Effector memory CD4-positive, alpha-beta T cell (primary cell): ENCODE measurements around the gene RMDN2.

Experiments used
- DNase-seq, 3 donors: peaks; one replicate each; pipeline ENCODE4 v3.0.0-alpha.2; 2020
- H3K27ac ChIP-seq: 2 replicates; pipeline ENCODE4 v1.7.0; 2013; ENCODE audit warnings: mild to moderate bottlenecking, low read length, moderate library complexity; ENCODE audit not compliant: insufficient read depth, poor library complexity, severe bottlenecking
- H3K27me3 ChIP-seq: replicated peaks from 2 replicates; pipeline ENCODE4 v1.7.0; 2013; ENCODE audit warnings: mild to moderate bottlenecking, low read length; ENCODE audit not compliant: insufficient read depth, control insufficient read depth, poor library complexity, severe bottlenecking
- H3K36me3 ChIP-seq: 2 replicates; pipeline ENCODE4 v1.7.0; 2013; ENCODE audit warnings: mild to moderate bottlenecking, low read length, moderate library complexity; ENCODE audit not compliant: control insufficient read depth, insufficient read depth
- H3K4me1 ChIP-seq: 2 replicates; pipeline ENCODE4 v1.7.0; 2013; ENCODE audit warnings: low read length, mild to moderate bottlenecking; ENCODE audit not compliant: control insufficient read depth, insufficient read depth, poor library complexity, severe bottlenecking
- H3K4me3 ChIP-seq: 2 replicates; pipeline ENCODE4 v1.7.0; 2013; ENCODE audit warnings: low read length, low read depth, mild to moderate bottlenecking; ENCODE audit not compliant: insufficient read depth, poor library complexity, severe bottlenecking
- H3K9me3 ChIP-seq: 2 replicates; pipeline ENCODE4 v1.7.0; 2013; ENCODE audit warnings: mild to moderate bottlenecking, low read length, moderate library complexity; ENCODE audit not compliant: control insufficient read depth

Gene RMDN2

GRCh38 chr2:37912616-37913015 lies 12.5 kb upstream of the RMDN2 start:
- DNase-seq, result no peak
- H3K27ac ChIP-seq, result no peak overlapping the region

GRCh38 chr2:37914340-37914739 lies 10.7 kb upstream of the RMDN2 start:
- H3K4me3 ChIP-seq, result no peak overlapping the region
- no peaks in the 10 kb centered on the region for H3K27me3 ChIP-seq
- no peaks in the 10 kb centered on the region for H3K36me3 ChIP-seq
- DNase-seq, result no peak
- no peaks in the 10 kb centered on the region for H3K9me3 ChIP-seq
- H3K27ac ChIP-seq, result no peak overlapping the region
- H3K4me1 ChIP-seq, result no peaks in the 10 kb centered on the region

More at GRCh38 chr2:37912616-37913015, 12.5 kb upstream of the RMDN2 start:
- no peaks in the 10 kb centered on the region for H3K27me3 ChIP-seq
- no peaks in the 10 kb centered on the region for H3K36me3 ChIP-seq
- no peaks in the 10 kb centered on the region for H3K4me1 ChIP-seq
- no peaks in the 10 kb centered on the region for H3K9me3 ChIP-seq
- no peak overlapping the region for H3K4me3 ChIP-seq

- no peak overlapping the region for H3K27ac ChIP-seq
- no peak overlapping the region for H3K4me3 ChIP-seq
- H3K4me1 ChIP-seq, result no peaks in the 10 kb centered on the region
- no peaks in the 10 kb centered on the region for H3K27me3 ChIP-seq
- H3K36me3 ChIP-seq, result no peaks in the 10 kb centered on the region
- H3K9me3 ChIP-seq, result no peaks in the 10 kb centered on the region
- no peak for DNase-seq
Observed at GRCh38 chr2:37915773-37916172, 9.3 kb upstream of the RMDN2 start.

- H3K9me3 ChIP-seq, result no peaks in the 10 kb centered on the region
- H3K4me1 ChIP-seq, result no peaks in the 10 kb centered on the region
- no peak for DNase-seq
- H3K4me3 ChIP-seq, result no peak overlapping the region
- H3K36me3 ChIP-seq, result no peaks in the 10 kb centered on the region
- no peak overlapping the region for H3K27ac ChIP-seq
- no peaks in the 10 kb centered on the region for H3K27me3 ChIP-seq
Observed at GRCh38 chr2:37916512-37917082, 8.5 kb upstream of the RMDN2 start.

GRCh38 chr2:37917281-37918228 lies 7.5 kb upstream of the RMDN2 start:
- no peaks in the 10 kb centered on the region for H3K27me3 ChIP-seq
- H3K36me3 ChIP-seq, result no peaks in the 10 kb centered on the region
- H3K9me3 ChIP-seq, result no peaks in the 10 kb centered on the region
- no peak overlapping the region for H3K27ac ChIP-seq
- no peaks in the 10 kb centered on the region for H3K4me1 ChIP-seq
- no peak overlapping the region for H3K4me3 ChIP-seq
- no peak for DNase-seq

- no peak for DNase-seq
- Histone ChIP-seq H3K27ac (no peak overlapping the region), H3K9me3 (no peaks in the 10 kb centered on the region), H3K27me3 (no peaks in the 10 kb centered on the region), H3K4me1 (no peaks in the 10 kb centered on the region), H3K36me3 (no peaks in the 10 kb centered on the region), H3K4me3 (no peak overlapping the region)
Observed at GRCh38 chr2:37918742-37919186, 6.3 kb upstream of the RMDN2 start.

GRCh38 chr2:37919631-37920032 lies 5.5 kb upstream of the RMDN2 start:
- H3K27me3 ChIP-seq, result no peaks in the 10 kb centered on the region
- no peaks in the 10 kb centered on the region for H3K36me3 ChIP-seq
- no peak overlapping the region for H3K4me3 ChIP-seq
- H3K4me1 ChIP-seq, result no peaks in the 10 kb centered on the region
- H3K9me3 ChIP-seq, result no peaks in the 10 kb centered on the region
- no peak for DNase-seq
- no peak overlapping the region for H3K27ac ChIP-seq

- Histone ChIP-seq H3K27ac (no peak overlapping the region), H3K36me3 (no peaks in the 10 kb centered on the region), H3K4me3 (no peak overlapping the region), H3K9me3 (no peaks in the 10 kb centered on the region), H3K4me1 (no peaks in the 10 kb centered on the region), H3K27me3 (no peaks in the 10 kb centered on the region)
- no peak for DNase-seq
Observed at GRCh38 chr2:37920570-37920969, 4.5 kb upstream of the RMDN2 start.

- H3K4me1 ChIP-seq, result no peaks in the 10 kb centered on the region
- H3K4me3 ChIP-seq, result no peak overlapping the region
- H3K27ac ChIP-seq, result no peak overlapping the region
Observed at GRCh38 chr2:37921781-37922180, 3.3 kb upstream of the RMDN2 start.

More at GRCh38 chr2:37921781-37922180, 3.3 kb upstream of the RMDN2 start:
- no peak for DNase-seq
- Histone ChIP-seq H3K36me3 (no peaks in the 10 kb centered on the region), H3K27me3 (no peaks in the 10 kb centered on the region), H3K9me3 (no peaks in the 10 kb centered on the region)
